Measurements from ENCODE around the gene RAF1.

RAF1 gene

DNA sequence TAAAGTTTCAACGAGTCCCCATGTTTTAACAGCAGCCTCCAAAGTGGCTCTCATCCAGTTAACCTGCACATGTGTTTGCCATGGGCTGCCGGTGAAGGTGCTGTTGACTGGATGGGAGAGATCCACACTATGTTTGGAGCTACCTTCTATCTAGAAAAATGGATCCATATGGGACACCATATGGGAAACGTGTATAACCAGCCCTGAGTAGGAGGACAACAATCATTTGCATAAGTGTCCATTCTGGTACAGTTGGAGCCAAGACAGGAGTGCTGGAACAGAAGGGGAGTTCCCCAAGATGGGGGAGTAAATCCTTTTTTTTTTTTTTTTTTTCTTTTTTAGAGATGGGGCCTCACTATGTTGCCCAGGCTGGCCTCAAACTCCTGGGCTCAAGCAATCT is 70.4 kb downstream of the RAF1 start:
- no peak for DNase-seq (ENCODE audit: low spot score)

DNA sequence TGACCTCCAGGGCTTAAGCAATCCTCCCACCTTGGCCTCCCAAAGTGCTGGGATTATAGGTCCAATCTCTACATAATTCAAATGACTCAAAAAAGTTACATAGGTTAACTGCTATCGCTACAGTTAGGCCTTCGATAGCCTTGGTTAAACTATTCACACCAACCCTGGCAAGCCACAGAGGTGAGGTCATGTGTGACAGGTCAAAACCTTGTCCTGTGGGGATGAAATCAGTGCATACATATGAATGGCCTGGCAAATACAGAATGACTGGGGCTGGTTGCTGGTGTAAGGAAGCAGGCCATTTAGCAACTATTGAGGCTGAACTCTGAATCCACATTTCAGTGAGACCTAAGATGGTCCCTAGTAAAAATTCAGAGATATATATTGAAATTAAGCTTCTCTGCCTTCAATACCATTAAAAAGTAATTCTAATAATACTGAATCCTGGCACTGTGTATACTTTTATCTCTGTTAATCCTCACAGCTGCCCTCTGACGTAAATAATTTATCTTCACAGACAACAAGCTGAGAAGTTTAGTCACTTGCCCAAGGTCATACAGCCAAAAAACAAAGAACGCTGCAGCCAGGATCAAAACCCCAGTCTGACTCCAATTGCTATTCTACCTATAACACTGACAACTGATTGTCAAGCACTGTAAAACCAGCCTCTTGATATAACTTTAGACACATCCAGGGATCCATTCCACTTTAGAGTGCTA is 71.8 kb downstream of the RAF1 start:
- DNase-seq (ENCODE audit: low spot score), result no peak

DNA sequence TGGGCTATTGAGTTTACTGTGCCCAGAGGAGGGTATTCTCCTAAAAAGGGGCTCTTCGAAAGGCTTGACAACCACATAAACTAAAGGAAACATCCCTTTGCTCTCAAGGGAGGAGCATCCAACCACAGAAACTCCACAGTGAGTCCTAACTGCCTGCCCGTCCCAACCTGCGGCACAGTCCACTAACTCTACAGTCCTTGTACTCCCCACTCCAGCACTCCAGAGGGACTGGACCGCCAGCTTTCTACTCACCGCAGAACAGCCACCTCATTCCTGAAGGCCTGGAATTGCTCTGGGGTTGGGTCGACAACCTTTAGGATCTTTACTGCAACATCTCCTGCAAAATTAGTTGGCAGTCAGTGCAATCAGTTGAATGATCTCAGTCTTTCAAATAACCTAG is 72.5 kb downstream of the RAF1 start:
- no peak for DNase-seq (ENCODE audit: low spot score)

- DNase-seq (ENCODE audit: low spot score), result no peak
Observed at GRCh38 chr3:12590096-12590495, 73.8 kb downstream of the RAF1 start.

GRCh38 chr3:12588039-12589009 is 75.6 kb downstream of the RAF1 start:
- no peak for DNase-seq (ENCODE audit: low spot score)

GRCh38 chr3:12586403-12586802 is 77.5 kb downstream of the RAF1 start:
- DNase-seq (ENCODE audit: low spot score), result no peak

DNA sequence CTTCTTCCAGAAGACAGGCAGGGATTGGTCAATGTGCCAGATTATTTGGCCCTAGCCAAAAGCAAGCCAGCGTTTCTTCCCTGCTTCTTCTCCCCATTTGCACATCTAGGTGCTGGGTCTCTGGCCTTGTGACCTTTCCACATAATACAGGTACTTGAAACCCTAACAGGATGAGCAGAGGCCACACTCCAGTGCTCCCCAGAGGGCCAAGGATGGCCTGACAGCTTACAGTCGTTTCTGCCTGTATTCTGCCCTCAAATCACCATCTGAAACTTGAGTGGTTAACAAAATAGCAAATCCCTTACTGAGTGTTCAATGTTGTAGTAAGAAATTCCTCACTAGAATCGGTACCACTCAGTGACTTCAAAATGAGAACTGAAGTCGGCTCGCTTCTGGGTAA is 77.9 kb downstream of the RAF1 start:
- no peak for DNase-seq (ENCODE audit: low spot score)

DNA sequence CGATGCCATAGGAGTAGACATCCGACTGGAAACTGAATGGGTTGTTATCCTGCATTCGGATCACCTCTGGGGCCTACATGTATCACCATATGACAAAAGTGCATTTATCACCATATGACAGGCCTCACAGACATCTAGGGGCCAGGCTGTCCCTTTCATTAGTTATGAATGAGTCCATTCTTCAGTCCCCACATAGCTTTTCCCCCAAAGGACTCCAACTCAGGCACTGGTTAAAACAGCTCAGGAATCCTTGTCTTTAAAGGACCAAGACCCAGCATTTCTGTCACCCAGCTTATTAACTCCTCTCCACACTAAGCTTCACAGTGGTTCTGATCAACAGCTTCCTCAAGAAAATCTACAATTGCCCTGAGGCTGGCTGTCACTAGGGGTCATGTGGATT is 78.7 kb downstream of the RAF1 start:
- DNase-seq (ENCODE audit: low spot score), result no peak

DNA sequence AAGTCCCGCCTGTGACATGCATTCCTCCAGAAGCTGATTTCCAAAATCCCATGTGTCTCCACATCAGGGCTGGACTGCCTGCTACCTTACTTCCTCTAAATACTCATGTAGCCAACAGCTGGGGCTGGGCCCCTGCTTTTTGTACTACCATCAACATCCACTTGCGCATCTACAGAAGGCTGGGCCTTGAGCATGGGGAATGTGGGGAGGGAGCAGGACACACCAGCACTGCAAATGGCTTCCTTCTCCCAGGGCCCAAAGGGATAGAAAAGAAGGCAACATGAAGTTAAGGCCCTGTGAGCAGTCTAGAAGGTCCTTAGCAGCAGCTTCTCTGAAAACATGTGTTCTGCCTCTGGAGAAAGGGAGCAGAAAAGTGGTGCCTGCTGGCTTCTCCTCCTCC is 79.8 kb downstream of the RAF1 start:
- no peak for DNase-seq (ENCODE audit: low spot score)

DNA sequence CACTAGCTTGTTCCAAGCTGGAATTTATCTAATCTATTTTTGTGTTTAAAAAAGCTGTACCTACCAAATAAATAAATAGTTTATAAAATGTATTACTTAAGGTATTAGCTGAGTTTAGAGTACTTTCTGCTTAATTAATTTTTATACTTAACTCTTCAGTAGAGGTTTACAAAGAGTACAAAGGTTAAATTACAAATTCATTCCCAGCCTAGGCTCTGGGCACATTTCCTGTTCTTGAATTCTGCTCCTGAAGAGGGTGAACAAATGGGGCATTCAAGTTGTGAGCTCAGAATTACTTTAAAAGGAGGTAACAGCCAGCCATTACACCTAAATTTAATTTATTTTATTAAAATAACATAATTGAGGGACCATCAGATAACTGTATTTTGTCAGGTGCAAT is 80.6 kb downstream of the RAF1 start:
- DNase-seq (ENCODE audit: low spot score), result no peak

- DNase-seq (ENCODE audit: low spot score), result no peak
Observed at GRCh38 chr3:12582730-12583129, 81.2 kb downstream of the RAF1 start.

- DNase-seq (ENCODE audit: low spot score), result no peak
Observed at GRCh38 chr3:12579905-12580304, 84.0 kb downstream of the RAF1 start.

- no peak for DNase-seq (ENCODE audit: low spot score)
Observed at GRCh38 chr3:12579456-12579855, 84.5 kb downstream of the RAF1 start.

DNA sequence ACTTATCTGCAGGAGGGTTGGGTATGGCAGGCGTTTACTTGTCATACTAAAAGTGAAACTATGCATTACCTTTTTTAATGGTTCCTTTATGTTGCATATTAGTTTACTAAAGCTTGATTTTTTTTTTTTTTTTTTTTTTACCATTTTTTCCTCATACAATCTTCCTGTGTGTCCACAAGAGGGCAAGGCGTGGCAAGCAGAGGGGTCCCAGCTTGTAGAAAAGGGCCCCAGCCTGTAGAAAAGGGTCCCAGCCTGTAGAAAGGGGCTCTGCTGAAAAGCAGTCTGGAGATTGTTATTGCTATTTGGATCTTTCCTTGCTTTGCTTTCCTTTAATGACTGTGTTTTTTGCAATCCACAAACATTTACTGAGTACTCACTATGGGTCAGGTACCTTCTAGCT is 85.2 kb downstream of the RAF1 start:
- DNase-seq (ENCODE audit: low spot score), result no peak

DNA sequence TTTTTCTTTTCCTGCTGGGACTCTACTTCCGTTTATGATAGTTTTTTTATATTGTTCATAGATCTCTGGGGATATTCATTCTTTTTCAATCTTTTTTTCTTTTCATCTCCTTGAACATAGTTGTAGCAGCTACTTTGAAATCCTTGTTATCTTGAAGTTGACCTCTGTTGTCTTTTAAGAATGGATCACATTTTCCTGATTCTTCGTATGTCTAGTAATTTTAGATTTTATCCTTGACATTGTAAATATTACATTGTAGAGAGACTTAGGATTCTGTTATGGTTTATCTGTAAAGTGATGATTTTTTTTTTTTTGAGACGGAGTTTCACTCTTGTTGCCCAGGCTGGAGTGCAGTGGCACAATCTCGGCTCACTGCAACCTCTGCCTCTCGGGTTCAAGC is 86.5 kb downstream of the RAF1 start:
- no peak for DNase-seq (ENCODE audit: low spot score)

- DNase-seq (ENCODE audit: low spot score), result no peak
Observed at GRCh38 chr3:12574661-12575060, 89.3 kb downstream of the RAF1 start.

- DNase-seq (ENCODE audit: low spot score), result no peak
Observed at GRCh38 chr3:12574131-12574530, 89.8 kb downstream of the RAF1 start.

DNA sequence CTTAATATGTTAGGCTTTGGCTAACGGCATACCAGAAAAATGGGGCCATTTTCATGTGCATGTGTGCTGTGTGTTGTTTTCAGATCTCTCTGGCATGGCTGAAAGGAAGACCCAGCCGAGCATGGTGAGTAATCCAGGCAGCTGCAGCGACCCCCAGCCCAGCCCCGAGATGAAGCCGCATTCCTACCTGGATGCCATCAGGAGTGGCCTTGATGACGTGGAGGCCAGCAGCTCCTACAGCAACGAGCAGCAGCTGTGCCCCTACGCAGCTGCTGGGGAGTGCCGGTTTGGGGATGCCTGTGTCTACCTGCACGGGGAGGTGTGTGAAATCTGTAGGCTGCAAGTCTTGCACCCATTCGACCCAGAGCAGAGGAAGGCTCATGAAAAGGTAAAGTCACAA is 91.9 kb downstream of the RAF1 start:
- DNase-seq (ENCODE audit: low spot score), result no peak

DNA sequence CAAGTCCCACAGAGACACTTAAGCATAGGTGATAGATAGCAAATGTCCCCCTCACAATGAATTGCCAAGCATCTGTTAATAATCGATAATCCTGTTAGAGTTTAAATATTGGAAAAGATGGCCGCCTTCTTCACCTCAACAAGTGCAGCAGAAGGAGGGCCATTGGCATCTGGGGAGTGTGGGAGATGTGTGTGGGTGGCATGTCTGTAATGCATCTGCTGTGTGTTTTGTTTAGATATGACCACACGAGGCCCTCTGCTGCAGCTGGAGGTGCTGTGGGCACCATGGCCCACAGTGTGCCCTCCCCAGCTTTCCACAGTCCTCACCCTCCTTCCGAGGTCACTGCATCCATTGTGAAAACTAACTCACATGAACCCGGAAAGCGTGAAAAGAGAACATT is 94.1 kb downstream of the RAF1 start:
- no peak for DNase-seq (ENCODE audit: low spot score)

DNA sequence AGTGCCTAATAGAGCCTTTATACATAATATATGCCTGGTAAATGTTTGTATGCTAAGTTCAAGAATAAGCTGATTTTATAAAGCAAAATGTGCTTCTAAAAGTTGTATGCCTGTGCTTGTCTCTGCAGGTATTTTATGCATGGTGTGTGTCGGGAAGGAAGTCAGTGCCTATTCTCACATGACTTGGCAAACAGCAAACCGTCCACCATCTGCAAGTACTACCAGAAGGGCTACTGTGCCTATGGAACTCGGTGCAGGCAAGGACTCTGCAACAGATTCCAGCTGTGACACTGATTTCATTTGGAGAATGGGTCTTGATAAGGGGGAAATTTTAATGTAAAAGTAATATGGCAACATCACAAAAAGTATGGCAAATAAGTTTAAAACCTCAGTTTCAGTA is 95.2 kb downstream of the RAF1 start:
- DNase-seq (ENCODE audit: low spot score), result no peak

DNA sequence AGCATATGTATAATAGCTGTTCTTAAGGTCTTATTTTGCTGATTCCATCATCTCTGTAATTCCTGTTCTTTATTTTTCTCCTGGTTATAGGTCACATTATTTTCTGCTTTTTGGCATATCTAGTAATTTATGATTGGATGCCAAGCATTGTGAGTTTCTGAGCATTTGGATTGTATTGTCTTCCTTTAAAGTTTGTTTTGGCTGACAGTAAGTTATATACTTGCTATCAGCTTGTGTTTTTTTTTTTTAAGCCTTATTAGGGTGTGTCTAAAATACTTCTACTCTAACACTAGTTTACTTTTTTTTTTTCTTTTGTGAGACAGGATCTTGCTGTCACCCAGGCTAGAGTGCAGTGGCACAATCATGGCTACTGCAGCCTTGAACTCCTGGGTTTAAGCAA is 96.9 kb downstream of the RAF1 start:
- no peak for DNase-seq (ENCODE audit: low spot score)

- no peak for DNase-seq (ENCODE audit: low spot score)
Observed at GRCh38 chr3:12562451-12562850, 101.5 kb downstream of the RAF1 start.

DNA sequence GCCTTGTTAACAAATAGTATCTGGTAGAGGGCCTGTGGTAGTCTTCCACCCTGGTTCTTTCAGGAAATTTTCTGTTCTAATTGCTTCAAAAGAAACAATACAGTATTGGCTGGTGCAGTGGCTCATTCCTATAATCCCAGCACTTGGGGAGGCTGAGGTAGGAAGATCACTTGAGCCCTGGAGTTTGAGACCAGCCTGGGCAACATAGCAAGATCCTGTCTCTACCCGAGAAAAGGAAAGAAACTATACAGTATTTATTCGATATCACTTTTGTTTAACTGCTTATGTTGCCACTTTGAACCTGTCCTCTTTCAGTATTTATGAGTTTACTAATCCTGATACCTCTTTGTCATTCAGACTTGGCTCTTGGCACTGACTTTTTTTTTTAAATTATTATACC is 102.5 kb downstream of the RAF1 start:
- DNase-seq (ENCODE audit: low spot score), result no peak
